GM12874 (cell line): ENCODE measurements around the gene TEX2.

ENCODE experiments used
- CTCF ChIP-seq: IDR thresholded peaks from 2 replicates; pipeline ENCODE4 v1.5.1; 2011; ENCODE audit warnings: low read depth, mild to moderate bottlenecking, control low read depth, low read length, moderate library complexity; ENCODE audit not compliant: insufficient read depth

Gene TEX2

GRCh38 chr17:64131606-64132270, 131.3 kb downstream of the TEX2 start:
- no peak for TF ChIP-seq CTCF

- no peak for TF ChIP-seq CTCF
Measured at GRCh38 chr17:64130559-64131001, 132.5 kb downstream of the TEX2 start.

- TF ChIP-seq CTCF, result no peak
Measured at GRCh38 chr17:64129765-64130558, 133.1 kb downstream of the TEX2 start, which contains the start of gene ERN1. Gene ERN1, minus strand, starts transcription at chr17:64130144. Its CDS starts 115 bp downstream, at chr17:64130029.

GRCh38 chr17:64129515-64129764, 133.6 kb downstream of the TEX2 start:
- no peak for TF ChIP-seq CTCF

- TF ChIP-seq CTCF, result no peak
Measured at GRCh38 chr17:64128787-64129514, 134.1 kb downstream of the TEX2 start.

- TF ChIP-seq CTCF, result no peak
Measured at GRCh38 chr17:64126918-64127317, 136.1 kb downstream of the TEX2 start.

GRCh38 chr17:64125937-64126336, 137.1 kb downstream of the TEX2 start:
- no peak for TF ChIP-seq CTCF
